Measurements from ENCODE around the gene NKAIN2. TPM values are rescaled to one million over a fixed set of nuclear protein-coding genes. Genes with fewer than 3 reads are reported as not detected.
"Not testable (repeated sequence)": the region's sequence is repeated elsewhere in the genome, so short reads cannot be mapped to it uniquely, and the experiment has no call there.

The NKAIN2 gene
- total RNA-seq, 4 donors from 2014 or later, result 0.19 TPM; not detected in 3

DNA sequence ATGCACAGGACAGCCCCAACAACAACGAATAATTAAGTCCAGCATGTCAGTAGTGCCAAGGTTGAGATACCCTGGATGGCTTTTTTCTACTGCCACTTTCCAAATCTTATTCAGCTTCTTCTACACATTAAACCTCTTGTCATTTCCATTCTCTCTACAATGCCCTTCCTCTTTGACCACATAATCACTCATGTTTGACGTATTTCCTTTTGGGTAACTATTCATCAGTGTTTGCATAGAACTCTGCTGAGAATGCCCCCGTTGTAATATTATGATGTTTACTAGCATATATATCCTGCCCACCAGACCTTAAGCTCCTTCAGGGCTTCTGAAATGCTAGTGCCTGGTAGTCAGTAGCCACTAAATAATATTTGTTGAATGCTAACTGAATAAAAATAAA lies 643.3 kb downstream of the NKAIN2 start:
- no peak overlapping the region for H3K4me3 ChIP-seq
- DNase-seq, result no peak

DNA sequence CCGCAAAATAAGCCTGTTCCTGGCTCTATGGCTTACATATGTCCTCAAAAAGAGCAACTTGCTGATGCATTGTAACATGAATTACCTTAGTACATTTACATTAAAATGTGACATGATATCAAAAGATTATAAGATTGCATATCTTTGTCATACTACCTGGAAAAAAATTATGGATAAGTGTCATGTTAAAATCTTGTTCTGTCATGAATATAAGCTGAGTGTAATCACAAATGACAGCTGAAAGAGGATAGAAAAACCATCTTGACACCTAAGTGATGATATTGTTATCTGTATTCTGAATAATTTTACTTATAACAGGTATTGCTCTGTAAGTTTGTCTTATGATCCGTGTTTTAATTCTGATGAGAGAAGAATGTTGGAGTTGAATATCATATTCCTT lies 655.6 kb downstream of the NKAIN2 start:
- Histone ChIP-seq H3K36me3 (no peaks in the 10 kb centered on the region), H3K4me1 (no peaks in the 10 kb centered on the region), H3K4me3 (no peak overlapping the region), H3K9me3 (peaks cover 0 to under 1% (median 0%) of the 10 kb centered on the region in 3 donors), H3K27me3 (no peaks in the 10 kb centered on the region), H3K27ac (no peak overlapping the region)
- whole genome bisulfite sequencing, 2 donors, result 82 to 89% methylated on average over 2 of the region's 2 CpGs
- DNase-seq, result no peak
- no peak for TF ChIP-seq POLR2A (IDR thresholded peaks at IDR 0.05)
- TF ChIP-seq, protein P1, sequence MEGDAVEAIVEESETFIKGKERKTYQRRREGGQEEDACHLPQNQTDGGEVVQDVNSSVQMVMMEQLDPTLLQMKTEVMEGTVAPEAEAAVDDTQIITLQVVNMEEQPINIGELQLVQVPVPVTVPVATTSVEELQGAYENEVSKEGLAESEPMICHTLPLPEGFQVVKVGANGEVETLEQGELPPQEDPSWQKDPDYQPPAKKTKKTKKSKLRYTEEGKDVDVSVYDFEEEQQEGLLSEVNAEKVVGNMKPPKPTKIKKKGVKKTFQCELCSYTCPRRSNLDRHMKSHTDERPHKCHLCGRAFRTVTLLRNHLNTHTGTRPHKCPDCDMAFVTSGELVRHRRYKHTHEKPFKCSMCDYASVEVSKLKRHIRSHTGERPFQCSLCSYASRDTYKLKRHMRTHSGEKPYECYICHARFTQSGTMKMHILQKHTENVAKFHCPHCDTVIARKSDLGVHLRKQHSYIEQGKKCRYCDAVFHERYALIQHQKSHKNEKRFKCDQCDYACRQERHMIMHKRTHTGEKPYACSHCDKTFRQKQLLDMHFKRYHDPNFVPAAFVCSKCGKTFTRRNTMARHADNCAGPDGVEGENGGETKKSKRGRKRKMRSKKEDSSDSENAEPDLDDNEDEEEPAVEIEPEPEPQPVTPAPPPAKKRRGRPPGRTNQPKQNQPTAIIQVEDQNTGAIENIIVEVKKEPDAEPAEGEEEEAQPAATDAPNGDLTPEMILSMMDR (IDR thresholded peaks at IDR 0.05), result no peak
- intact Hi-C loops (cut with DNase I), result no loop called here

More for the DNA sequence above, 643.3 kb downstream of the NKAIN2 start:
- Histone ChIP-seq H3K4me1 (no peaks in the 10 kb centered on the region), H3K27ac (no peak overlapping the region), H3K36me3 (no peaks in the 10 kb centered on the region), H3K9me3 (no peaks in the 10 kb centered on the region), H3K27me3 (no peaks in the 10 kb centered on the region)
- 28 to 29% methylated on average over 3 of the region's 3 CpGs for WGBS, 2 donors
- TF ChIP-seq POLR2A (IDR thresholded peaks at IDR 0.05), result no peak
- TF ChIP-seq, protein P1 (IDR thresholded peaks at IDR 0.05), result no peak
- intact Hi-C loops (cut with DNase I), result no loop called here

DNA sequence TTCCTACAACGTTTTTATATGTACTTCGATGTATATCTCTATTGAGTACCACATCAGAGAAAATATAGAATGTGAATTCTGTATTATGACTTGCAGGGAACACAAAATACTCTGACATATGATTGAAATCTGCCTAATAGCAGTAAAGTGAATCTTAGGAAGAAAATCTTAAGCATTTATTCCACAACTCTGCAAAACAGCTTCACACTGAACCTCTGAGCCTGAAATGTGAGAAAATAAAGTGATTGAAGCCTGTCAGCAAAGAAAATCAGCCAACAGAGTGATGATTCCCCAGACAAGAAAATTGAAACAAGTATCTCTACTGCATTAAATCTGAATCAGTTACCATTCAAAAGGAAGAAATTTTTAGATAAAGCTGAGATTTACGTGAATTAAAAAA lies 659.1 kb downstream of the NKAIN2 start:
- TF ChIP-seq, protein P1 (IDR thresholded peaks at IDR 0.05), result no peak
- Histone ChIP-seq H3K4me3 (no peak overlapping the region), H3K9me3 (peaks cover 0 to 3% (median 0%) of the 10 kb centered on the region in 3 donors), H3K4me1 (no peaks in the 10 kb centered on the region), H3K27me3 (no peaks in the 10 kb centered on the region), H3K27ac (no peak overlapping the region), H3K36me3 (no peaks in the 10 kb centered on the region)
- no peak for DNase-seq
- 57 to 66% methylated on average over 3 of the region's 3 CpGs for WGBS, 2 donors
- intact Hi-C loops (cut with DNase I), result no loop called here

DNA sequence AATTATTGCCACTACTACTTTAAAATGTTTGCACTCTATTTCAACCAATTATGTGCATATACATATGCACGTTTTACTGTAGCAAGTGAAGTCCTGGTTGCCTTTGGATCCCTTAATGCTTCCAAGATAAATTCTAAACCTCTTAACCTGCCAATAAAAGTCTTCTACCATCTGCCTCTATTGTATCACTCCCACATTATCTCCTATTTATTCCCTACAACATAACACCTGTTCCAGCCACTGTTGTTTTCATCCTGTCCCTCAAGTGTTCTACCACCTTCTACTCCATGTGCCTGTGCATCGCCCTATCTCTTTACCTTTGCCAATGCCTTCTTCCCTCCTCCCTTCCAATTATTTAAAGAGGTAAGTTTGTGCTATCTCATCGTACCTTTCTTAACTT lies 659.6 kb downstream of the NKAIN2 start:
- DNase-seq, result no peak
- Histone ChIP-seq H3K9me3 (peaks cover 0 to 3% (median 0%) of the 10 kb centered on the region in 3 donors), H3K27me3 (no peaks in the 10 kb centered on the region), H3K4me3 (no peak overlapping the region), H3K4me1 (no peaks in the 10 kb centered on the region), H3K36me3 (no peaks in the 10 kb centered on the region), H3K27ac (no peak overlapping the region)
- WGBS, 2 donors, result 70 to 75% methylated on average over 3 of the region's 3 CpGs
- TF ChIP-seq, protein P1 (IDR thresholded peaks at IDR 0.05), result no peak
- no peak for TF ChIP-seq POLR2A (IDR thresholded peaks at IDR 0.05)
- intact Hi-C loops (cut with DNase I), result no loop called here

DNA sequence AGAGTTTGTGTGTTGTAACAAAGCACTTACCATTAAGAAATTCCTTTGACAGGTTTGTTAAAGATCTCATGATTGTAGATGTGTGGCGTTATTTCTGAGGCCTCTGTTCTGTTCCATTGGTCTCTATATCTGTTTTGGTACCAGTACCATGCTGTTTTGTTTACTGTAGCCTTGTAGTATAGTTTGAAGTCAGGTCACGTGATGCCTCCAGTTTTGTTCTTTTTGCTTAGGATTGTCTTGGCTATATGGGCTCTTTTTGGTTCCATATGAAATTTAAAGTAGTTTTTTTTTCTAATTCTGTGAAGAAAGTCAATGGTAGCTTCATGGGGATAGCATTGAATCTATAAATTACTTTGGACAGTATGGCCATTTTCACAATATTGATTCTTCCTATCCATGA lies 660.9 kb downstream of the NKAIN2 start:
- DNase-seq; H3K9me3 ChIP-seq; H3K4me3 ChIP-seq; H3K4me1 ChIP-seq; H3K36me3 ChIP-seq; intact Hi-C loops (cut with DNase I); H3K27me3 ChIP-seq; H3K27ac ChIP-seq: not testable (repeated sequence)
- WGBS, 2 donors, result 55 to 64% methylated on average over 2 of the region's 2 CpGs

DNA sequence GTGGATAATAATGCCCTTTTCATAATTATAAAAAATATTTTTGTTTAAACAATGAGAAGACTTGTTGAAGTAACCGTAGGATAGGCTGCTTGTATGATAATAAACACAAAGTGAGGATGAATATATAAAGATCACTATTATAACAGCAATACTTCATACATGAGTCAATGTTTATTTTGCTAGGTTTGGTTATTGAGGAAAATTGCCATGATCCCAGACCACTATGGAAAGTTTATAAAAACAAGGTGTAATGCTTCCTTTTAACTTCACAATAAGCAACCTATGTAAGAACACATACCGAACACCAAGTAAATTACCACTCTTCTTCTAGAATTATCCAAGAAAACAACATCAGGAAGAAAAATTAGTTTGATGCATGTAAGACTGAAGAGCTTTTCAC lies 663.3 kb downstream of the NKAIN2 start:
- Histone ChIP-seq H3K4me1 (no peaks in the 10 kb centered on the region), H3K4me3 (no peak overlapping the region), H3K27ac (no peak overlapping the region), H3K27me3 (no peaks in the 10 kb centered on the region), H3K9me3 (peaks cover 0 to 3% (median 0%) of the 10 kb centered on the region in 3 donors), H3K36me3 (no peaks in the 10 kb centered on the region)
- intact Hi-C loops (cut with DNase I), result no loop called here
- DNase-seq, result no peak
- no peak for TF ChIP-seq POLR2A (IDR thresholded peaks at IDR 0.05)
- TF ChIP-seq, protein P1 (IDR thresholded peaks at IDR 0.05), result no peak
- WGBS, 2 donors, result 39 to 47% methylated on average over 2 of the region's 2 CpGs
